ENCODE data around the gene NKAIN1. TPM values are rescaled to one million over a fixed set of nuclear protein-coding genes. Genes with fewer than 3 reads are reported as not detected.

NKAIN1 gene
- total RNA-seq, 1 experiment from 2014 or later: 1.1 TPM

GRCh38 chr1:31189696-31190674, 49.7 kb downstream of the NKAIN1 start:
- DNase-seq (ENCODE audit: low read depth, low spot score) (no peak), ATAC-seq (no peak)
- Histone ChIP-seq H3K9me3 (ENCODE audit: control insufficient read depth in 1 of 2, insufficient read depth in 1 of 2, low read depth in 1 of 2, low read length in 2 of 2) (no peaks in the 10 kb centered on the region), H3K4me1 (ENCODE audit: control insufficient read depth in 1 of 2, insufficient read depth in 2 of 2, low read length in 2 of 2) (no peaks in the 10 kb centered on the region), H3K4me3 (replicated peaks in 1 of 2; ENCODE audit: low read depth in 1 of 2, low read length in 2 of 2) (no peak overlapping the region), H3K79me2 (ENCODE audit: insufficient read depth, low read length) (no peaks in the 10 kb centered on the region), H3K27me3 (ENCODE audit: insufficient read depth, low read length) (0 out of 2 replicates have a peak, but pooled peaks cover 3% of the 10 kb centered on the region), H3K9me2 (ENCODE audit: insufficient read depth) (no peaks in the 10 kb centered on the region), H2AFZ (ENCODE audit: low read depth, low read length, poor library complexity, severe bottlenecking) (no peak overlapping the region), H3K27ac (ENCODE audit: low read depth, low read length) (no peak overlapping the region), H3K9ac (ENCODE audit: low read length) (no peak overlapping the region), H4K20me1 (ENCODE audit: insufficient read depth) (no peaks in the 10 kb centered on the region), H3K36me3 (ENCODE audit: control insufficient read depth in 1 of 2, insufficient read depth in 2 of 2, low read length in 2 of 2) (no peaks in the 10 kb centered on the region), H3K4me2 (ENCODE audit: low read length) (no peak overlapping the region)
- POLR2A ChIA-PET: no interaction called here
- intact Hi-C loops (cut with micrococcal nuclease): loop anchor here (10.0 kb wide), 1 partner anchor 595 kb away; no protein-coding TSS in a partner anchor
- TF ChIP-seq EZH2phosphoT487 (IDR thresholded peaks at IDR 0.05; ENCODE audit: borderline replicate concordance): no peak
- TF ChIP-seq SRF (IDR thresholded peaks at IDR 0.05; ENCODE audit: low read depth): no peak
- no peak for TF ChIP-seq JUND (IDR thresholded peaks at IDR 0.05)
- TF ChIP-seq ZBTB33 (IDR thresholded peaks at IDR 0.05; ENCODE audit: extremely low read depth, insufficient replicate concordance, low read length): no peak
- TF ChIP-seq RAD21 (IDR thresholded peaks at IDR 0.05; ENCODE audit: low read depth): no peak
- TF ChIP-seq SIN3A (IDR thresholded peaks at IDR 0.05; ENCODE audit: low read depth): no peak
- no peak for TF ChIP-seq ELF1 (IDR thresholded peaks at IDR 0.05; ENCODE audit: borderline replicate concordance, low read depth)
- no peak for TF ChIP-seq EZH2 (IDR thresholded peaks at IDR 0.05)
- no peak for TF ChIP-seq POLR2AphosphoS5 (IDR thresholded peaks at IDR 0.05; ENCODE audit: low read depth, low read length)
- no peak for TF ChIP-seq SP1 (IDR thresholded peaks at IDR 0.05; ENCODE audit: low read depth)
- no peak for TF ChIP-seq FOSL1 (IDR thresholded peaks at IDR 0.05; ENCODE audit: low read depth)
- no peak for TF ChIP-seq YY1 (IDR thresholded peaks at IDR 0.05; ENCODE audit: extremely low read depth, insufficient replicate concordance, low read depth, low read length)
- no peak for TF ChIP-seq ZNF274 (IDR thresholded peaks at IDR 0.05; ENCODE audit: low read depth, low read length)
- CTCF ChIA-PET: interaction anchor here (1.2 to 1.6 kb wide), 2 partner anchors 9 to 231 kb away, joined by 3 to 4 read pairs; no protein-coding TSS in a partner anchor
- RAD21 ChIA-PET (ENCODE audit: low non-redundant PET in 1 of 2, low total read pairs in 2 of 2, uncharacterized antibody in 2 of 2, unreplicated experiment in 2 of 2): no interaction called here
- no TSS peak for BruUV-seq (replicated peaks)
